HG03439 (cell line): Measurements from ENCODE around the gene ZNF365.
"Not testable (repeated sequence)": the region's sequence is repeated elsewhere in the genome, so short reads cannot be mapped to it uniquely, and the experiment has no call there.

ENCODE experiments used
- ATAC-seq: cut with Tn5 transposase; IDR thresholded peaks from one replicate; pipeline ENCODE4 v1.9.1; 2021; ENCODE audit warnings: mild to moderate bottlenecking, moderate library complexity; ENCODE audit not compliant: unreplicated experiment

The ZNF365 gene

DNA sequence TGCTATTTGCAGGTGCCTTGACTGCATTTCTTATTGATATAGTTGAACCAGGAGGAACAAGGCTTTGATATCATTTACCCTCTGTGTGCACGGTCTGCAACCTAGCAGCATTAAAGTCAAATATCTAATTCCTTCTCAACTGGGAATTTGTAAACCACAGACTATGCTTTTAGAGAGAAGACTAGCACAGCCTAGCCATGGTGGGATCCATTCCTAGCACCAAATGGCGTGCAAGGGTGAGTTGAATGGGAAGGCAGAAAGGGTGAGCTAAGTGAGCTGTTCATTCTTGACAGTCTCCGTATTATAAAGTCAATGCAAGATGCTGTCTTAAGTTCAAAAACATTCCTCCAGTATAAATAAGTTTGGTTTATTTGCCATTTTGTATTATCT is 2.9 kb downstream of the ZNF365 start:
- no peak for ATAC-seq

DNA sequence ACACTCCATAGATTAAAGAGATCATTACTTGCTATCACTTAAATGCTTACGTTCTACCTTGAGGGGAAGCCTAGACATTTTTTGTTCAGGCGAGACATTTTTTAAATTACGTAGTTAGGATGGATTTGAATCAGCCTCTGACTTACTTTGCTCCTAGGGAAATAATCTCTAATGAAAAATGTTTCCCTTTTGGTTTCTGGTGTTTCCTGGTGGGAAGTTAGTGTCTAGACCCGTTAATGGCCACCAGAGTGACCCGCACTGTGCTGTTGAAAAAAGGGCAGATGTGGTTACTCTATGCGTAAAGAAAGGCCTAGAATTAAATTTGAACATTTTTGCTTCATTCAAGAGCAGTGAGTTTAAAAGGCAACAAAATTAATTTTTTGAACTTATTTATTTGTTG is 3.8 kb downstream of the ZNF365 start:
- no peak for ATAC-seq

DNA sequence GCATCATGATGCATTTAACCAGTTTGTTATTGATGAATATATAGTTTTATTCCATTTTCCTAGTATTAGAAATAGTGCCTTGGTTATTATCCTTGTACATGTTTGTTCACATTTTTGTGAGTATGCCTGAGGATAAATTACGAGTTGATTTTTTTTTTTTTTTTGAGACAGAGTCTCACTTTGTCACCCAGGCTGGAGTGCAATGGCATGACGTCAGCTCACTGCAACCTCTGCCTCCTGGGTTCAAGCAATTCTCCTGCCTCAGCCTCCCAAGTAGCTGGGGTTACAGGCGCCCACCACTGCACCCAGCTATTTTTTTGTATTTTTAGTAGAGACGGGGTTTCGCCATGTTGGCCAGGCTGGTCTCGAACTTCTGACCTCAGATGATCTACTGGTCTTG is 4.7 kb downstream of the ZNF365 start:
- not testable (repeated sequence) for ATAC-seq

DNA sequence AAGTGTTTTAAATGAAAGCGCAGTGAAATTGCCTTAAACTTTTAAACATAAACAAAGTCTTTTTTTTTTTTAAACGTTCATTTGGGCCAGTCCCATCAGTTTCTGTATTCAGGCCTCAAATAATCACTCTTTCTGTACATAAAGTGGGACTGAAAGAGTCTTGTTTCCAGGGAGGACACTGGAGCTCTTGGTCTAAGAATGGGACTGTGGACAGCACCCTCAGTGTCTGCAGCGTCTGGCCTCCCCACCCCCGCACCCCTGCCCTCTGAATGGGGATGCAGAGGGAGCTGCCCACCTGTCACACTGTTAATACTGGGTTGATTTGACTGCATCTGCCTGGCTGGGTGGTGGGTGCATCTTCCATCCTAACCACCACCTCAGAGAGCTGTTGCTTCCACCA is 5.2 kb downstream of the ZNF365 start:
- ATAC-seq = no peak

DNA sequence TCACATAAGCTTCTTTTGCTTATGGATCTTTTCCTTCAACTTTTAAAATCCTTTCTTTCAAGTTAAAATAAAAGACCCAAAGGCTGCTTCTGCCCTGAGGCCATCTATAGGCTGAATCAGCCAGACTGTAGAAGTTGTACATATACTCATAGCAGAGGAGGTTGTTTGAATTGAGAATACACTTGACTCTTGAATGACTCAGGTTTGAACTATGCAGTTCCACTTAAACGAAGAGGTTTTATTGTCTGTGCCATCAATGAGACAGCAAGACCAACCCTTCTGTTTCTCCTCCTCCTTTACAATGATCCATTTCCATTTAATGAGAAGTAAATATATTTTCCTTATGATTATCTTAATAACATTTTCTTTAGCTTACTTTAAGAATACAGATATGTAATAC is 5.8 kb downstream of the ZNF365 start:
- ATAC-seq = no peak

DNA sequence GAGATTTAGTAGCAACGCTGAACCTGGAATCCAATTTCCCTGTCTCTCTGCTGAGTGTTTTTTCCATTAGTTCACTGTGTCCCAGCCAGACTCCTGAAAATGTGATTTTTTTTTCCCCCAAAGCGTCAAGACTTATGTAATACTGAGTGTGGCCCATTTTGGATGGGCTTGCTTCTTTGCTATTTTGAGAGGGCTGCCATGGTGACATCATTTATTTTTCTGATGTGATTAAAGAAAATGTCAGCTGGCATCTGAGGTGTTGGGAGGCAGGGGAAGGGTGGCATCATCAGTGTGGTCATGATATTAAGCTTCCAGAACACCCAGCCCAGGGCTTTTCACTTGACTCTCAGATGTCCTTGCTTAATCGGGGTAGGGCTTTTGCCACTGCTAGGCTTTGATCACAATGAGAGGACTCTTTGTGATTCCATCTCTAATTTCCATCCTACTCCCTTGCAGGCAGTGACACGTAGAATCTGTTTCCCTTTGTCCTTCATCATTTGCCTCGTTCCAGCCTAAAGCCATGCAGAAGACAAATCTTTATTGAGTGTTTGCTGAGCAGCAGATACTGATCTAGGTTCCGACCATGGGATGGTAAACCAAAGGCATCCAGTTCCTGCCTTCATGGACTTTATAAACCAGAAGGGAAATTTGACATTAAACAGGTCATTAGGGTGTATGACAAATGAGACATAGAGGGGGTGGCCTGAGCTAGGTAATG is 7.4 kb downstream of the ZNF365 start:
- ATAC-seq = no peak

DNA sequence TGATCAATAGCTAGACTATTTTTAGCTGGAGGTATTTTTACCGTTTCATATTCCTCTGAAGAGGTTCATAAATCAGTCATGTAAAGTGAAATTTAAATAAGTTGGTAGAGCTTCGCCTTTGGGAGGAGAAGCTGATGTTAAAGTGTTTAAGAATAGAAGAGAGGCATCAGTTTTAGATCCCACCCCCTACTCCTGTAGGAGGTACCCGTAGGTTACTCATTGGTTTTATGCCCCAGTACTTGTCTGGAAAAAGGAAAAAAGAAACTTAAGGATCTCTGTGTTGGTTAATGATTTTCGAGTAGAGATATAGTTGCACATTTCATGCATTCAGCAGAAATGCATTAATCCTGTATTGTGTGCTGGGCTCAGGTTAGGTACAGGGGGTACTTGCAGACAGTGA is 8.7 kb downstream of the ZNF365 start:
- no peak for ATAC-seq

DNA sequence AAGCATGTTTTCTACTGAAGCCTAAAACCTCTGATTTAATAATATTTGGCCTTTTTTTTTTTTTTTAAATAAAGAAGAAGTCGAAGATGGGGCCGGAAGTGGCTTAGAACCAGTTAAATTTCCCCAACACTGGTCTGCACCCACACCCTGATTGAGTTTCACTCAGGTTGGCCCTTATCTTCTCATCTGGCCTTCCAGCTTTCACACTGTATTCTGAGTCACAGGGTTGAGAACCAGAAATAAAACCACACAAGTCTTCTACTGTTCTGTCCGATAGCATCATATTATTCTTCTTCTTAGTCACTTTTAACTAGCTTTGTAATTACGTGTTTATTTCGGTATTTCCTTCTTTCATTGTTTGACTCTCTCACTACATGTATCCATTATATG is 9.9 kb downstream of the ZNF365 start:
- ATAC-seq = no peak

DNA sequence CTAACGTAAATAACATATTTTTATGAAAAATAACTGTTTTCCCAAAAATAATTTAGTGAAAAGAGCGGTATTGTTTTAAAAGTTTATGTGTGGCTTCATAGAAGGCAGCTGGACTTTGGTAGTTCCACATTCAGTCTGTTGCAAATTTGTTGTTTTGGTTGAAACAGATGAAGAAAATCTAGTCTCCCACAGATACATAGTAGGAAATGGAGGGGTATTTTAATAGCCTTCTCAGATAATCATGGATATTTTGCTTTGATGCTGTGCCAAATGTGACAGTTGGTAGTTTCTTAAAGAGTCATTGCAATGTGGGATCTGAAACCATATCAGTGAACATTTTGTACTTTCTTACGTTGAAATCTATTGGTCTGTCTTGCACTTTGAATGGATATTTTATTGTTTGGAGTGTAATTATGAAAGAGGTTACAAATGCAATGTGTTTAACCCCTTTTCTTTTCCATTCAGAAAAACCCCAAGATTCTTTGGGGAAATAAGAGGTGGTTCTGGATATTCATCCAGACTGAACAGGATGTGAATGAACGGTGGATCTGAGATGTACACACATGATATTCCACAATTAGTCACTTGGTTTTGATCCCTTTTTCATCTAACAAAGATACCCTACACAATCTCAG is 10.4 kb downstream of the ZNF365 start:
- ATAC-seq = no peak

DNA sequence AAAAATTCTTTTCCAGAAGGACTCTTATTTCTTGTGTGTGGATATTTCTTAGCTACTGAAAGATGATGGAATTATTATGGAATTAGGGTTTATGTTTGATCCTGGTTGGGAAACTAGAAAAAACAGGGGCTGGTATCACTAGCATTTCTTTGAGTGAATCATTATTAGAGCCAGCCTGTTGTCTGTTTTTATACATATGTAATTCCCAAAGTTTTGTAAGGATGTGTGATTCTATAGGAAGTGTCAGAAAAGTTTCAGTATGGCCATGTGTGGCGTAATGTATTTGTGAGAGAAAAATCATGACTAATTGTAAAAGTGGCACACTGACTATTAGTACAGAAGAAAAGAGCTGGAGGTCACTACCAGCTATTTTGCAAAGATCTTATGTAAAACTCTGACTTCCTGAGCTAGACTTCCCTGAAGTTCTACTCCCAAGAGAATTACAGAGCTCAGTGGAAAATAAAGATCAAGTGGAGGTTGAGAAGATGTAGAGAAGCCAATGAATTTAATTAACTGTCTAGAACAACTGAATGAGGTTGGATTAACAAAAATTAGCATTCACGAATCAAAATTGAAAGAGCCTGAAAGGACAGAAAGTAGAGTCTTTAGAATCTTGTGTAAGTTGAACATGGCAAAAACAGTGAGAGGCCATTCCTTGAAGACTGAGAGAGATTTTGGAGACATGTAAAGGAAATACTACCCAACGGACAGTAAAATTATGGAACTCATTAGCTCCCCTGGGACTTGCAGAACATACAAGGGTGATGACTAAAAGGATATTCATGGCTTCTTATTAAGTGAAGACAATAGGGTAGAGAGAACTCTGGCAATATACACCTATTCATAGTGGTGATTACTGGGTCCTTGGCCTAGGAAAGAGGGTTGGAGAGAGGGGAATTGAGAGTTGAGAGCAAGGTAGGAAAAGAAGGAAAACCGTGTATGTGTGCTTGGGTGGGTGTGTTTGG is 12.5 kb downstream of the ZNF365 start:
- ATAC-seq = no peak

DNA sequence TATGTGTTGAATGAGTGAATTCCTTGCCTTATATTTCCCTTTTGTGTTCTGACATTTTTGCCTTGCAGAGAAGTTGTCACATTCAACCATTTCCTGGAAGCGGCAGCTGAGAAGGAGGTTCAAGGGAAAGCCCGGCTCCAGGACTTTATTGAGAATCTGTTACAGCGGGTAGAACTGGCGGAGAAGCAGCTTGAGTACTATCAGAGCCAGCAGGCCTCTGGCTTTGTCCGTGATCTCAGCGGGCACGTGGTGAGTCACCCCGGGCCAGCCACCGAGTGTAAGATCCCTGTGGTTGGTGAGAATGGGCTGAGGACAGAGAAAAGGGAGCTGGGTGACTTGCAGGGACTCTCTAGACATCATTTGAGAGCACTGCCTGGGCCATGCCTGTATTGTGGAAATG is 14.2 kb downstream of the ZNF365 start:
- no peak for ATAC-seq

DNA sequence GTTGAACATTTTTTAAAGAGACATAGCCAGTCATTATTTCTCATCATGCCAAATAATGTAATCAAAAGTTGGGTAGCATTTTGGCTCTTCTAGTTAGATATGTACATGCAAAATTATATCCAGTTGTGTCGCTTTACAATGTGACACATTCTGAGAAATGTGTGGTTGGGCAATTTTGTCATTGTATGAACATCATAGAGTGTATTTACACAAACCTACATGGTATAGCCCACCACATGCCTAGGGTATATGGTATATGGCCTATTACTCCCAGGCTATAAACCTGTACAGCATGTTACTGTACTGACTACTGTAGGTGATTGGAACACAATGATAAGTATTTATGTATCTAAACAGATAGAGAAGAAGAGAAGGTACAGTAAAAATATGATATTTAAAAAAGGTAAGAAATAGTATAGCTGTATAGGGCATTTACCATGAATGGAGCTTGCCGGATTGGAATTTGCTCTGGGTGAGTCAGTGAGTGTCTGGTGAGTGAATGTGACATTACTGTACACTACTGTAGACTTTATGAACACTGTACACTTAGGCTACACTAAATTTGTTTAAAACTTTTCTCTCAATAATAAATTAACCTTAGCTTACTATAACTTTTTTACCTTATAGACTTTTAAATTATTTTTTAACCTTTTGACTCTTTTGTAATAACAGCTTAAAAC is 16.5 kb downstream of the ZNF365 start:
- ATAC-seq = no peak

DNA sequence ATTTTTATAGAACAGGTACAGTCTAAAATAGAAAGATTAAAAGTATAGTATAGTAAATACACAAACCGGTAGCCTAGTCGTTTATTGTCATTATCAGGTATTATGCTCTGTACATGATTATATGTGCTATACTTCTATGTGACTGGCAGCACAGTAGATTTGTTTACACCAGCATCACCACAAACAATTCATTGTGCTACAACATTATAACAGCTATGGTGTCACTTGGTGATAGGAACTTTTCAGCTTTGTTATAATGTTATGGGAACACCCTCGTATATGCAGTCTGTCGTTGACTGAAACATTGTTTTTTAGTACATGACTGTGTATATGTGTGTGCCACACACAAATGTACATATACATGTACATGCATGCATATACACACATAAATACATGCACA is 19.1 kb downstream of the ZNF365 start:
- no peak for ATAC-seq

DNA sequence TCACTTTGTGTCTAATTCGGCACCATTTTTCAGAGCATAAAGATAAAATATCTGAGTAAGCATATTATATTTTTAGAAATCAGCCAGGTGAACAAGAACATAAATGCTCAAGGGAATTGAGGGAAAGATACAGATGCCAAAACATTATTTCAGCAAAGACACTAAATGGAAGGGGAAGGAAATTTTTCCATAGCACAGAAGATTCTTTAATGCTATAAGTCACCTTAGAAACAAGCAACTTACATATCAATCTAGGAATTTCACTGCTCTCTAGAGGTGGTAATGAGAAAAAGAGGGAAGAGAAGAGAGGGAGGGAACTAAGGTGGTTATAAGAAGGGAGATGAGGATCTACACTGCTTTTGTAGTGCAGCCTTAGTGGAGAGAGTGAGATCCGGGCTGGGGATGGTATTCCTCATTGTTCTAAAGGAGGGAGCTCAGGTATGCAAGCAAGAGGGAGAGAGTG is 20.4 kb downstream of the ZNF365 start:
- ATAC-seq = no peak

DNA sequence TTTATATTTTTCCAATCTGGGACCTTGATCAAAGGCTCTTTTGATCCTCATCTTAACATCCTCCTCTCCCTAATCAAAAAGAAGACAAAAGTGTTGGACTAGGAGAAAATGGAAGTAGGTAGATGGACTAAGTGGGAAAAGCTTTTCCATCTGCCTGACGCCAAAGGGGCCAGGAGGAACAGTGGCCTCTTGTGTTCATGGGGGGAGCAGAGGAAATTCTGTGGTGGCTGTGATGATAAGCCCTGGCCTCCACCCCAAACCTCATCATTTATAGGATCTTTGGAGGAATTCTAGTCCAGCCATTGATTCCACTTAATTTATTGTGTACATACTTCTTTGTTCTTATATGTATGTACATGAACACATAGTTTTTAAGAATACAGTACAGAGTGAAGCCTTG is 21.7 kb downstream of the ZNF365 start:
- no peak for ATAC-seq

DNA sequence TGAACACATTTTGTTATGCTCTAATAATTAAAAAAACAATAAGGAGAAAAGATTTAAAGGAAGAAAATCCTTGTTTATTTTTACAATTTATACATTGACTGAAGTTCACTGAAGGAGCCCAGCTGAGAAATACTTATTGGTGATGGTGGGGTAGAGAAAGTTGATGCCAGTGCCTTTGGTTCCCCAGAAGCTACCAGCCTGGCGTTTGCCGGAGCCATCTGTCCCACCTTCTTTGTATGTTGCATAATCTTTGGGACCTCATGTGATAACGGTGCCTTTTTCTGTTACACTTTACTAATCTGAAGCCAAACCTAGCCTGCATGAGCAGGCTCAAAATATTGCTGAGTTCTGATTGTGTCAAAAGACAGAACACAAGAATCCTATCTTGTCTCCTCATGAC is 22.7 kb downstream of the ZNF365 start:
- ATAC-seq = no peak

DNA sequence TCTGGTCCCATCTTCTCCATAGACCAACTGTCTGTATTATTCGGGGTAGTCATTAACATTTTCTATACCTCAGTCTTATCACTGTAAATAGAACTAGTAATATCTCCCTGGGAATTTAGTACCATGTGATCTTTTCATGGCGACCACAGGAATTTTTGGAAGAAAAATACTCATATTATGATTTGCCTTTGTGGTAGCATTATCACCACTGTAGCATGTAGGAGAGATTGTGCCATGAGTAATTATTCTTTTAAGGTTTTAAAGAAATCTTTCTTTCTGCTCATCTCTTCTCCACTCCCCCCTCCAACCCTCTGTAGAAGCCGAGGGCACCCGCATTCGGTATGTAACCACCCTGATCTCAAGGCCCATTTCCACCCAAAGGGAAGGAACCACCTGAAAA is 25.0 kb downstream of the ZNF365 start:
- ATAC-seq = no peak

DNA sequence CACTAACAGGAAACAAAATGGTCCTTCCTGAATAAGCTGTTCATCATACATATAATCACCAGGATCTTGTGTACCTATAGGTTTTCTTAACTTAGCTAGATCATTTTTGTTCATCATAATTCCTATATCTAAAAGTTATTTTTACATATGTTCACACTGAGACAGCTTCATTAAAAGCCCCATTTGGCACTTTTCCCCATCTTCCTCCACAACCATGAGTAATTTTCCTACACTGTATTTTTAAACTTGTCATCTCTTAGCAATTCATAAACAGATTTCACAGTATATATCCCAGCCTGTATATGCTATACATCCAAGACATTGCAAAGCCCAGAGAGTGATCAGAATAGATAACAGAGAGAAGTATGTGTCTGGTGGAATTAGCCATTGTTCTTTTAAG is 28.3 kb downstream of the ZNF365 start:
- ATAC-seq = no peak

DNA sequence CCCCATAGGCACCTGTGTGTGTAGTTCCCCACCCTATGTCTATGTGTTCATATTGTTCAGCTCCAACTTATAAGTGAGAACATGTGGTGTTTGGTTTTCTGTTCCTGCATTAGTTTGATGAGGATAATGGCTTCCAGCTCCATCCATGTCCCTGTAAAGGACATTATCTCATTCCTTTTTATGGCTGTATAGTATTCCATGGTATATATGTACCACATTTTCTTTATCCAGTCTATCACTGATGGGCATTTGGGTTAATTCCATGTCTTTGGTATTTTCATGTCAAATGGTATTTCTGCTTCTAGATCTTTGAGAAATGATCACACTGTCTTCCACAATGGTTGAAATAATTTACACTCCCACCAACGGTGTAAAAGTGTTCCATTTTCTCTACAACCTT is 36.4 kb downstream of the ZNF365 start:
- ATAC-seq = not testable (repeated sequence)

DNA sequence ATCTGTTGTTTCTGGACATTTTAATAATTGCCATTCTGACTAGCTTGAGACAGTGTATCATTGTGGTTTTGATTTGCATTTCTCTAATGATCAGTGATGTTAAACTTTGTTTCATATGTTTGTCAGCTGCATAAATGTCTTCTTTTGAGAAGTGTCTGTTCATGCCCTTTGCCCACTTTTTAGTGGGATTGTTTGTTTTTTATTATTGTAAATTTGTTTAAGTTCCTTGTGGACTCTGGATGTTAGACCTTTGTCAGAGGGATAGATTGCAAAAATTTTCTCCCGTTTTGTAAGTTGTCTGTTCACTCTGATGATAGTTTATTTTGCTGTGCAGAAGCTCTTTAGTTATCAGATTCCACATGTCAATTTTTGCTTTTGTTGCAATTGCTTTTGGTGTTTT is 36.8 kb downstream of the ZNF365 start:
- not testable (repeated sequence) for ATAC-seq

DNA sequence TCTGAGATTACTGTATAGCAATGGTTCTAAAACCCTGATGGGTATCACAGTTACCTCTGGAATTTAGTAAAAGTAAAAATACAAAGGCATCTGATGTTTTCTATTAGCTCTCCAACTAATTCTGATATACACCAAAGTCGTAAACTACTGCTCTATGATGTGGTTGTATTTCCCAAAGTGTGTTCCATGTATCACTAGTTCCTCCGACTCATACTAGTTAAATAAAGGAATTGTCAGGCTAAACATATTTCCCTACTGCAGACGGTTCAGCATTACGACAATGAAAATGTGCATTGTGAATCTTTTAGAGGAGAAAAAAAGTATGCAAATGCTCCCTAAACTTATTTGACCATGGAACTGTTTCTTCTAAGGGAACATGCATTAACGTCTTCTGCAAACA is 38.9 kb downstream of the ZNF365 start:
- no peak for ATAC-seq
